ENCODE results near the gene CTIF. TPM values are rescaled to one million over a fixed set of nuclear protein-coding genes. Genes with fewer than 3 reads are reported as not detected.

The CTIF gene
- total RNA-seq, 1 donor from 2014 or later = 72.4 TPM

DNA sequence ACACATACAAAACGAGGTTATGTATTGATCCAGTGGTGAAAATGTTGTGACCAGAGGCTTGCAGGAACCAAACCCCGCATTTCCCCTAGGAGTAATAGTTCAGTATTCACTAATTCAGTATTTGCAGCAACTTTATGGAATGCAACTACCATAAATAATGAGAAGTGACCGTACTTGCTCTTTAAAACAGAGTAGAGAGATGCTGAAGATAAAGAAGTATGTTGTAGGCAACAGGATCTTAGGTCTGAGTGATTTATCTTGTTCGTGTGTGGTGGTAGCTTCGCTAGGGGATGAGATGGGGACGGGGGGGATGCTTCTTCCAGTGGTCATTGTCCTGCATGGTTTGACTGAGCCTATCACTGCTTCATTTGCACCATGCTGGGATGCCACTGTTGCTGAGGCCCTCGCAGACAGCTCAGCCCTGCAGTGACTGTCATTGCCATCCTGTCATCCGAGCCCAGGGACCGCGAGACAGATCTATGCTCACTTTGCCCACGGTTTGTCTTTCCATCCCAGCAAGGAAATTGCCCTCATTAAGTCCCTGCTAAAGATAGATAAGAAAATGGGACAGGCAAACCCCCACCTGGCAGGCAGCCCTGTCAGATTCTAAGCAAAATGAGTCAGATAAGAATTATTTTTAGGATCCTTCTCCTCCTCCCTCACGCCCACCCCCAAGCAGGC, 181.3 kb downstream of the CTIF start:
- Histone ChIP-seq H3K27ac (no peak overlapping the region), H3K4me1 (peaks cover 8% of the 10 kb centered on the region), H3K36me3 (no peaks in the 10 kb centered on the region), H3K27me3 (no peaks in the 10 kb centered on the region), H3K9me3 (no peaks in the 10 kb centered on the region), H3K4me3 (no peak overlapping the region)
- DNase-seq (no peak), ATAC-seq (no peak)
- no peak for TF ChIP-seq CTCF (IDR thresholded peaks at IDR 0.05)
- intact Hi-C loops (cut with DNase I) = no loop called here

- Histone ChIP-seq H3K27ac (no peak overlapping the region), H3K9me3 (no peaks in the 10 kb centered on the region), H3K4me3 (no peak overlapping the region), H3K27me3 (no peaks in the 10 kb centered on the region), H3K4me1 (peaks cover 3% of the 10 kb centered on the region), H3K36me3 (no peaks in the 10 kb centered on the region)
- DNase-seq = no peak
- TF ChIP-seq CTCF (IDR thresholded peaks at IDR 0.05) = no peak
- intact Hi-C loops (cut with DNase I) = no loop called here
- ATAC-seq = no peak
These were observed 181.8 kb downstream of the CTIF start for GRCh38 chr18:48720655-48721025.

DNA sequence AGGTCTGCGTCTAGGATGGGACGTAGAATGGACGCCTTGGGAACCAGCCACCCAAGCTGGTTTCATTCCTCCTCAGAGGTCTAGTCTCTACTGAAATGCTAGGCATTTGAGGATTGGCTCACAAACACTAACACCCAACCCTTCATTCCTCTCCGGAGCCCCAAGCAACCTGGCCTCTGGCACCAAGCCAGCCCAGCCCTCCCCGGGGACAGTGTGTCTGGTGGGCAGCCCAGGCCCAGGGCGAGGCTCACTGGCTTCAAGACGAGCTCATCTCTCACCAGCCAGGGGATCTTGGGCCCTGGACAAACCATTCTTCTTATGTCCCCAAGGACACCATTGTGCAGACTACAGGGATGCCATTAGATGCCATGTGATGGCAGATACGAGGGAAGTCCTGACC, 182.5 kb downstream of the CTIF start:
- H3K27me3 ChIP-seq = no peaks in the 10 kb centered on the region
- no peak for TF ChIP-seq CTCF (IDR thresholded peaks at IDR 0.05)
- no peak overlapping the region for H3K27ac ChIP-seq
- H3K36me3 ChIP-seq = no peaks in the 10 kb centered on the region
- intact Hi-C loops (cut with DNase I) = no loop called here
- no peaks in the 10 kb centered on the region for H3K4me1 ChIP-seq
- no peaks in the 10 kb centered on the region for H3K9me3 ChIP-seq
- no peak for DNase-seq
- no peak overlapping the region for H3K4me3 ChIP-seq
- ATAC-seq = no peak

DNA sequence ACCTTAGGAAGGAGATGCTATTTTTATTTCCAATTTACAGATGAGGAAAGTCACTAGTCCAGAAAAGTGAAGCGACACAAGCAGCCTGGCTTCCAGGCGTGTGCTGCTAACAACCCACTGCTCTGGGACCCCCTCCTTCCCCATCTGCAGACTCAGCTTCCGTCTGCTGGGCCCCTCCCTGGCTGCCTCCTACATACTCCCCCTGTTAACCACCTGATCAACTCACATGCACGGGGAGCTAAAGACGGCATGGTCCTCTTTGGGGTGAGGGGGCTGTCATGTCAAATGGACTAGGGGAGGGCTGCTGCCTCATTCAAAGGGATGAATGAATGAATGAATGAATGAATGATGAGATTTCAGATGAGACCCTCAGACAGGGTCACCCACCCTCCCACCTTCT, 184.2 kb downstream of the CTIF start:
- Histone ChIP-seq H3K4me1 (no peaks in the 10 kb centered on the region), H3K27ac (no peak overlapping the region), H3K27me3 (no peaks in the 10 kb centered on the region), H3K36me3 (no peaks in the 10 kb centered on the region), H3K9me3 (no peaks in the 10 kb centered on the region), H3K4me3 (no peak overlapping the region)
- DNase-seq = no peak
- intact Hi-C loops (cut with DNase I) = no loop called here
- ATAC-seq = no peak
- TF ChIP-seq CTCF (IDR thresholded peaks at IDR 0.05) = no peak

DNA sequence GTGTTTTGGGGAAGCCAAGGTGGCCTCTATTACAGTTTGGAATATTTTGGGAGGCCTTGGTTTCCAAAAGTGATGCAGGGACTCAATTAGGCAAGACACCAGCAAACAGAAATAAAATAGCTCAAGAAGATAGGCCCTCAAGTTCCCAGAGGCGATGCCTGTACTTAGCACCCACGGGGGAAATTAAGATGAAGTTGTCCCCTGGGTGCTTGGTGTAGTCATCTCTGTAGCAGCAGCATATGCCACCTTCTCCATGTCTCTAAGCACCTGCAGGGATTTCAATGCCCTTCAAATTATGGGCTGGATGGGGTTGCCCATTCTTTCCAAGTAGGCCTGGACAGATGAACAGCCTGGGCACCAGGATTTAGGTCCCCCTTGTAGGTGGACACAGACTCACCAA, 185.0 kb downstream of the CTIF start:
- DNase-seq = no peak
- ATAC-seq = no peak
- intact Hi-C loops (cut with DNase I) = no loop called here
- no peak overlapping the region for H3K4me3 ChIP-seq
- TF ChIP-seq CTCF (IDR thresholded peaks at IDR 0.05) = no peak
- no peaks in the 10 kb centered on the region for H3K4me1 ChIP-seq
- no peaks in the 10 kb centered on the region for H3K36me3 ChIP-seq
- no peaks in the 10 kb centered on the region for H3K9me3 ChIP-seq
- no peaks in the 10 kb centered on the region for H3K27me3 ChIP-seq
- no peak overlapping the region for H3K27ac ChIP-seq

DNA sequence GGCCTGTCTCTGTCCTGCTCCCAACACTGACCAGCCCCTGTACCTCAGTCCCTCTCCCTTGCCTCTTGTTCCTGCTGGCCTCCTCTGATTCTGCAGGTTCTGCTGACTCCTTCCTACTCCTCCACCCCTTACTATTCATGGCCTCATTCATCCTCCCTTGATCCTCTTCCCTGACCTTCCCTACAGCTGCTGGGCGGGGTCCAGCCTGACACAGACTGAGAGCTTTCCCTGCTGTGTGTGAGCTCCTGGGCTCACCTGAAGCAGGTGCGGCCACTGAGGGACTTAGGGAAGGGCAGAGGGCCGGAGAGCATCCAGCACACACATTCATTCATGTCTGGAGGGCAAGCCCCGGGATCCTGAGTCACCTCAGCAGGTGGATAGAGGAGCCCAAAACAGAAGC, 185.6 kb downstream of the CTIF start:
- intact Hi-C loops (cut with DNase I) = no loop called here
- H3K4me1 ChIP-seq = no peaks in the 10 kb centered on the region
- no peak overlapping the region for H3K27ac ChIP-seq
- ATAC-seq (no peak), DNase-seq (no peak)
- no peak overlapping the region for H3K4me3 ChIP-seq
- TF ChIP-seq CTCF (IDR thresholded peaks at IDR 0.05) = no peak
- no peaks in the 10 kb centered on the region for H3K9me3 ChIP-seq
- H3K36me3 ChIP-seq = no peaks in the 10 kb centered on the region
- no peaks in the 10 kb centered on the region for H3K27me3 ChIP-seq

Data from upper lobe of right lung (tissue), 1 donor.